Stimulated activated CD4-positive, alpha-beta T cell treated with anti-CD3 and anti-CD28 coated beads, Interleukin-4, amount 100 ng/mL, for 1 hour (primary cell): Measurements from ENCODE around the gene NT5DC1.

Experiments
- DNase-seq: peaks from one replicate; pipeline ENCODE4 v3.0.0-alpha.2; 2020

The NT5DC1 gene

GRCh38 chr6:116201538-116201937 is 100.9 kb downstream of the NT5DC1 start:
- no peak for DNase-seq

- DNase-seq: no peak
Observed at GRCh38 chr6:116205281-116205680, 104.6 kb downstream of the NT5DC1 start.

- no peak for DNase-seq
Observed at GRCh38 chr6:116206231-116206903, 105.7 kb downstream of the NT5DC1 start.

GRCh38 chr6:116208056-116208785 is 107.6 kb downstream of the NT5DC1 start:
- DNase-seq: no peak

GRCh38 chr6:116210316-116210715 is 109.7 kb downstream of the NT5DC1 start:
- DNase-seq: no peak

GRCh38 chr6:116210750-116211425 is 110.2 kb downstream of the NT5DC1 start:
- no peak for DNase-seq

GRCh38 chr6:116214681-116215080 is 114.0 kb downstream of the NT5DC1 start:
- DNase-seq: no peak

GRCh38 chr6:116215414-116215813 is 114.8 kb downstream of the NT5DC1 start:
- DNase-seq: no peak

- DNase-seq: no peak
Observed at GRCh38 chr6:116217069-116217468, 116.4 kb downstream of the NT5DC1 start.

GRCh38 chr6:116218172-116218633 is 117.5 kb downstream of the NT5DC1 start:
- no peak for DNase-seq

GRCh38 chr6:116218866-116219265 is 118.2 kb downstream of the NT5DC1 start:
- no peak for DNase-seq

GRCh38 chr6:116221067-116221466 is 120.4 kb downstream of the NT5DC1 start:
- DNase-seq: no peak

GRCh38 chr6:116221911-116222310 is 121.3 kb downstream of the NT5DC1 start:
- DNase-seq: no peak

GRCh38 chr6:116223355-116223754 is 122.7 kb downstream of the NT5DC1 start:
- DNase-seq: no peak

- DNase-seq: no peak
Observed at GRCh38 chr6:116229287-116229913, 128.7 kb downstream of the NT5DC1 start.

- no peak for DNase-seq
Observed at GRCh38 chr6:116234689-116235088, 134.0 kb downstream of the NT5DC1 start.

- no peak for DNase-seq
Observed at GRCh38 chr6:116238083-116238482, 137.4 kb downstream of the NT5DC1 start.

GRCh38 chr6:116239256-116239655 is 138.6 kb downstream of the NT5DC1 start:
- no peak for DNase-seq

- no peak for DNase-seq
Observed at GRCh38 chr6:116239856-116240255, 139.2 kb downstream of the NT5DC1 start.

GRCh38 chr6:116244284-116244683 is 143.6 kb downstream of the NT5DC1 start:
- DNase-seq: no peak

- no peak for DNase-seq
Observed at GRCh38 chr6:116246089-116246488, 145.4 kb downstream of the NT5DC1 start.

- no peak for DNase-seq
Observed at GRCh38 chr6:116247285-116247684, 146.6 kb downstream of the NT5DC1 start.

- DNase-seq: no peak
Observed at GRCh38 chr6:116248577-116248976, 147.9 kb downstream of the NT5DC1 start.
